ENCODE data around the gene KHDC1. TPM values are rescaled to one million over a fixed set of nuclear protein-coding genes. Genes with fewer than 3 reads are reported as not detected.

Gene KHDC1
- polyA plus RNA-seq, 3 donors, result 0.13 TPM; not detected in 2

Small RNA genes within 50 kb of the gene (small RNA-seq; reads per million reads assigned to genes)
- gene RPSAP41 (ENCODE audit: insufficient read length, low read depth), result not detected

Other genes starting within 250 kb of the KHDC1 start
- gene KHDC1L, start 37.7 kb downstream of the KHDC1 start, polyA plus RNA-seq, result not detected
- not detected for gene DPPA5, start 91.1 kb upstream of the KHDC1 start, polyA plus RNA-seq
- not detected for gene KHDC3L, start 99.5 kb upstream of the KHDC1 start, polyA plus RNA-seq
- not detected for gene OOEP, start 106.7 kb upstream of the KHDC1 start, polyA plus RNA-seq
- gene DDX43, start 131.6 kb upstream of the KHDC1 start, polyA plus RNA-seq, result 1 to 10 TPM in 1 of 3 donors, under 1 TPM in 1, not detected in 1; 0.23 to 1.0 TPM
- gene CGAS, start 189.1 kb upstream of the KHDC1 start, polyA plus RNA-seq, result 10 to 100 TPM in 1 of 3 donors, 1 to 10 TPM in 2; 4.9 to 13.9 (median 6.7) TPM
- 10 to 100 TPM in 2 of 3 donors, 1 to 10 TPM in 1; 8.0 to 22.8 (median 14.4) TPM for gene MTO1, start 198.5 kb upstream of the KHDC1 start, polyA plus RNA-seq